Pancreas (tissue), 10 donors: ENCODE data around the gene SLC44A1. TPM values are rescaled to one million over a fixed set of nuclear protein-coding genes. Genes with fewer than 3 reads are reported as not detected.

ENCODE experiments used
- ATAC-seq, 4 donors: fragments of 200-7000 bp; cut with Tn5 transposase; one replicate each; pipeline versions ENCODE4 v1.8.0 to v1.9.1; 2020; ENCODE audit warnings: mild to moderate bottlenecking in 4 of 4, moderate library complexity in 4 of 4
- DNase-seq, 6 donors: peaks; one replicate each; pipeline ENCODE4 v3.0.0-alpha.2; 2020
- FAIRE-seq: peaks from 2 replicates; lab custom pipeline; 2012; peaks lifted over from hg19 to GRCh38; lab: Jason Lieb, UNC
- H3K27ac ChIP-seq, 4 donors: fragments of 200-600 bp; sonication (generic); 1 replicate in 3 of 4; 2 replicates in 1 of 4; pipeline versions ENCODE4 v1.5.0 to v1.8.0; 2020
- H3K27me3 ChIP-seq, 4 donors: fragments of 200-600 bp; one replicate each; pipeline ENCODE4 v1.8.0; 2021
- H3K36me3 ChIP-seq, 3 donors: fragments of 200-600 bp; sonication (generic) in 1 of 3; one replicate each; pipeline versions ENCODE4 v1.5.0 to v1.8.0; 2020 to 2021
- H3K4me1 ChIP-seq, 3 donors: fragments of 200-600 bp; one replicate each; pipeline ENCODE4 v1.8.0; 2021
- H3K4me3 ChIP-seq, 4 donors: fragments of 200-600 bp; sonication (generic) in 2 of 4; one replicate each; pipeline versions ENCODE4 v1.5.0 to v1.8.0; 2020 to 2021
- H3K9me3 ChIP-seq, 4 donors: fragments of 200-600 bp; one replicate each; pipeline ENCODE4 v1.8.0; 2021
- CTCF ChIP-seq, 4 donors: fragments of 200-600 bp; sonication (generic) in 3 of 4; IDR thresholded peaks; one replicate each; pipeline versions ENCODE4 v1.5.0 to v1.8.0; 2021; ENCODE audit warnings: antibody characterized with exemption in 4 of 4
- WGBS, 2 donors: extraction: QIAGEN DNeasy Blood & Tissue Kit; methylation state at CpG; one replicate each; pipeline ENCODE4 v1.1.7; 2013; 5-methylcytosine and 5-hydroxymethylcytosine counted together
- intact Hi-C, 3 donors: fragments of 100-400 bp; cut with DNase I; formaldehyde crosslinking; loops; one replicate each; pipeline versions ENCODE4 v1.11.1 to v1.14.2; 2022
- polyA plus RNA-seq, 2 donors: library from polyadenylated mRNA; stranded (reverse); fragments of 200-250 nt; gene quantifications; one replicate each; pipeline ENCODE4 v1.2.3, GENCODE V29; 2013
- total RNA-seq, 6 donors: library from RNA; stranded (reverse); fragmentation: NEBNext Ultra II Directional in 4 of 6; extraction: Animal tissue kit (Norgen Biotek cat#: 25700) in 4 of 6; gene quantifications; one replicate each; pipeline versions ENCODE4 v1.2.1 to v1.2.4, GENCODE V29; 2021 to 2023
- donor health status: healthy with polysubstance abuse.
- donor health status: DM: no; HTN: no; CAD: no; lungs with moderate emphysema.
- donor health status: DM: no; HTN: no; CAD: no.
- donor health status: control.
- donor health status: control.
- donor health status: Bipolar disorder and iron deficiency.
- donor health status: DM: yes; HTN: yes; CAD: no.
- donor health status: DM: no; HTN: no; CAD: no.
- donor health status: DM: no; HTN: no; CAD: no.
- donor health status: DM: yes; HTN: yes; CAD: no.

Gene SLC44A1
- total and polyA plus RNA-seq, 8 donors = 4.6 to 32.3 (median 19.3) TPM

- H3K4me1 ChIP-seq = no peaks in the 10 kb centered on the region
- H3K27ac ChIP-seq = no peak overlapping the region
- no peak for ATAC-seq
- no peak for FAIRE-seq
- H3K36me3 ChIP-seq = no peaks in the 10 kb centered on the region
- TF ChIP-seq CTCF (IDR thresholded peaks at IDR 0.05) = no peak
- no peak for DNase-seq
- no peaks in the 10 kb centered on the region for H3K27me3 ChIP-seq
- no peaks in the 10 kb centered on the region for H3K9me3 ChIP-seq
- 75 to 87% methylated on average over 5 of the region's 5 CpGs for WGBS, 2 donors
- H3K4me3 ChIP-seq = no peak overlapping the region
- intact Hi-C loops = no loop called here
These were observed 25.8 kb upstream of the SLC44A1 start for GRCh38 chr9:105218673-105219072.

- Histone ChIP-seq H3K27me3 (no peaks in the 10 kb centered on the region), H3K9me3 (no peaks in the 10 kb centered on the region), H3K36me3 (no peaks in the 10 kb centered on the region), H3K4me3 (no peak overlapping the region), H3K27ac (no peak overlapping the region), H3K4me1 (no peaks in the 10 kb centered on the region)
- DNase-seq = no peak
- WGBS, 2 donors = 74 to 84% methylated on average over 1 of the region's 1 CpG
- intact Hi-C loops = no loop called here
- no peak for FAIRE-seq
- TF ChIP-seq CTCF (IDR thresholded peaks at IDR 0.05) = no peak
- no peak for ATAC-seq
These were observed 25.1 kb upstream of the SLC44A1 start for GRCh38 chr9:105219291-105219805.

GRCh38 chr9:105220451-105220850 is 24.0 kb upstream of the SLC44A1 start:
- Histone ChIP-seq H3K27ac (no peak overlapping the region), H3K4me3 (no peak overlapping the region), H3K9me3 (no peaks in the 10 kb centered on the region), H3K27me3 (no peaks in the 10 kb centered on the region), H3K36me3 (no peaks in the 10 kb centered on the region), H3K4me1 (no peaks in the 10 kb centered on the region)
- no peak for TF ChIP-seq CTCF (IDR thresholded peaks at IDR 0.05)
- FAIRE-seq (no peak), ATAC-seq (no peak), DNase-seq (no peak)
- intact Hi-C loops = no loop called here
- WGBS, 2 donors = 87 to 91% methylated on average over 3 of the region's 3 CpGs

GRCh38 chr9:105223544-105224140 is 20.8 kb upstream of the SLC44A1 start:
- 84 to 90% methylated on average over 2 of the region's 2 CpGs for WGBS, 2 donors
- FAIRE-seq = no peak
- no peaks in the 10 kb centered on the region for H3K4me1 ChIP-seq
- DNase-seq = no peak
- no peaks in the 10 kb centered on the region for H3K27me3 ChIP-seq
- TF ChIP-seq CTCF (IDR thresholded peaks at IDR 0.05) = no peak
- no peak for ATAC-seq
- no peak overlapping the region for H3K27ac ChIP-seq
- H3K4me3 ChIP-seq = no peak overlapping the region
- intact Hi-C loops = no loop called here
- H3K36me3 ChIP-seq = no peaks in the 10 kb centered on the region
- no peaks in the 10 kb centered on the region for H3K9me3 ChIP-seq

GRCh38 chr9:105226055-105226454 is 18.4 kb upstream of the SLC44A1 start:
- no peak for FAIRE-seq

More at GRCh38 chr9:105226055-105226454, 18.4 kb upstream of the SLC44A1 start:
- no peaks in the 10 kb centered on the region for H3K4me1 ChIP-seq
- no peak overlapping the region for H3K4me3 ChIP-seq
- H3K27ac ChIP-seq = no peak overlapping the region
- no peaks in the 10 kb centered on the region for H3K9me3 ChIP-seq
- no peaks in the 10 kb centered on the region for H3K36me3 ChIP-seq
- ATAC-seq (no peak), DNase-seq (no peak)
- no peaks in the 10 kb centered on the region for H3K27me3 ChIP-seq
- no peak for TF ChIP-seq CTCF (IDR thresholded peaks at IDR 0.05)
- intact Hi-C loops = no loop called here
